OCI-LY7 (cell line): ENCODE data around the gene PSPH. TPM values are rescaled to one million over a fixed set of nuclear protein-coding genes. Genes with fewer than 3 reads are reported as not detected.

ENCODE experiments used
- BruUV-seq: library from RNA; stranded (reverse); fragments of 400-500 nt; replicated peaks from 2 replicates; lab custom pipeline; 2021; lab: Mats Ljungman, UMichigan
- CTCF ChIA-PET: fragments of 300-600 bp; sonication (Branson Sonifier 250); formaldehyde crosslinking; loops from one replicate; lab custom pipeline; 2022; ENCODE audit warnings: antibody characterized with exemption; ENCODE audit not compliant: unreplicated experiment; lab: Charles Lee
- POLR2A ChIA-PET: fragments of 300-600 bp; sonication (Branson Sonifier 250); formaldehyde crosslinking; loops from one replicate; lab custom pipeline; 2022; ENCODE audit warnings: antibody characterized with exemption; lab: Charles Lee
- DNase-seq: peaks from one replicate; pipeline ENCODE4 v3.0.0-alpha.2; 2015; ENCODE audit warnings: low spot score
- H2AFZ ChIP-seq: fragments of 200-600 bp; sonication (generic), shearing (Covaris generic); 2 replicates; pipeline ENCODE4 v1.6.1; 2014; ENCODE audit warnings: mild to moderate bottlenecking, antibody characterized with exemption, low read length, moderate library complexity
- H3K27ac ChIP-seq: fragments of 200-600 bp; sonication (generic); 2 replicates; pipeline ENCODE4 v1.5.1; 2014; ENCODE audit warnings: mixed run types, low read depth, mild to moderate bottlenecking, moderate library complexity, low read length, inconsistent platforms; ENCODE audit not compliant: poor library complexity, severe bottlenecking
- H3K36me3 ChIP-seq: fragments of 200-600 bp; sonication (generic); 2 replicates; pipeline ENCODE4 v1.6.1; 2014; ENCODE audit warnings: mild to moderate bottlenecking, antibody characterized with exemption, low read length, moderate library complexity, mixed read lengths; ENCODE audit not compliant: insufficient read depth
- H3K4me1 ChIP-seq: fragments of 200-600 bp; sonication (generic); 2 replicates; pipeline ENCODE4 v1.5.1; 2014; ENCODE audit warnings: mild to moderate bottlenecking, low read length; ENCODE audit not compliant: insufficient read depth, poor library complexity, severe bottlenecking
- H3K4me2 ChIP-seq: fragments of 200-600 bp; sonication (generic); 2 replicates; pipeline ENCODE4 v1.6.1; 2014; ENCODE audit warnings: mild to moderate bottlenecking, low read length
- H3K4me3 ChIP-seq: fragments of 200-600 bp; sonication (generic); 2 replicates; pipeline ENCODE4 v1.5.1; 2014; ENCODE audit warnings: mild to moderate bottlenecking, low read depth, low read length; ENCODE audit not compliant: poor library complexity, severe bottlenecking
- H3K79me2 ChIP-seq: fragments of 200-600 bp; sonication (generic); 2 replicates; pipeline ENCODE4 v1.6.1; 2016; ENCODE audit warnings: low read depth, mild to moderate bottlenecking, low read length, moderate library complexity, mixed read lengths; ENCODE audit not compliant: insufficient read depth
- H3K9me2 ChIP-seq: fragments of 200-600 bp; sonication (generic); 2 replicates; pipeline ENCODE4 v1.6.1; 2016; ENCODE audit warnings: mild to moderate bottlenecking, low read length, mixed read lengths; ENCODE audit not compliant: insufficient read depth
- H3K9me3 ChIP-seq: fragments of 200-600 bp; sonication (generic); 2 replicates; pipeline ENCODE4 v1.6.1; 2014; ENCODE audit warnings: mild to moderate bottlenecking, mixed run types, low read length, mixed read lengths
- H4K20me1 ChIP-seq: fragments of 200-600 bp; sonication (generic); 2 replicates; pipeline ENCODE4 v1.6.1; 2014; ENCODE audit warnings: mild to moderate bottlenecking, antibody characterized with exemption, low read length, moderate library complexity, mixed read lengths; ENCODE audit not compliant: insufficient read depth
- CTCF ChIP-seq: fragments of 200-600 bp; sonication (generic); conservative IDR thresholded peaks from 2 replicates; pipeline ENCODE4 v1.5.1; 2014; ENCODE audit warnings: mild to moderate bottlenecking, antibody characterized with exemption, low read length, moderate library complexity, mixed read lengths
- EZH2phosphoT487 ChIP-seq: fragments of 200-600 bp; sonication (generic); IDR thresholded peaks from 2 replicates; pipeline ENCODE4 v1.6.1; 2018; ENCODE audit warnings: low read depth, borderline replicate concordance, mild to moderate bottlenecking, mixed run types, antibody characterized with exemption, low read length, moderate library complexity, mixed read lengths
- intact Hi-C: fragments of 100-400 bp; cut with micrococcal nuclease; formaldehyde crosslinking; loops from one replicate; pipeline ENCODE4 v1.10.0; 2022; ENCODE audit not compliant: unreplicated experiment
- total RNA-seq, 2 experiments: library from RNA; depleted of rRNA in 1 of 2; stranded (reverse); fragments of >200 nt in 1 of 2; shearing (Covaris generic) in 1 of 2; gene quantifications; 2 replicates each; pipeline ENCODE4 v1.2.3, GENCODE V29; 2014 to 2022

Gene PSPH
- total RNA-seq, 2 experiments from 2014 or later = 55.3 to 62.9 TPM

DNA sequence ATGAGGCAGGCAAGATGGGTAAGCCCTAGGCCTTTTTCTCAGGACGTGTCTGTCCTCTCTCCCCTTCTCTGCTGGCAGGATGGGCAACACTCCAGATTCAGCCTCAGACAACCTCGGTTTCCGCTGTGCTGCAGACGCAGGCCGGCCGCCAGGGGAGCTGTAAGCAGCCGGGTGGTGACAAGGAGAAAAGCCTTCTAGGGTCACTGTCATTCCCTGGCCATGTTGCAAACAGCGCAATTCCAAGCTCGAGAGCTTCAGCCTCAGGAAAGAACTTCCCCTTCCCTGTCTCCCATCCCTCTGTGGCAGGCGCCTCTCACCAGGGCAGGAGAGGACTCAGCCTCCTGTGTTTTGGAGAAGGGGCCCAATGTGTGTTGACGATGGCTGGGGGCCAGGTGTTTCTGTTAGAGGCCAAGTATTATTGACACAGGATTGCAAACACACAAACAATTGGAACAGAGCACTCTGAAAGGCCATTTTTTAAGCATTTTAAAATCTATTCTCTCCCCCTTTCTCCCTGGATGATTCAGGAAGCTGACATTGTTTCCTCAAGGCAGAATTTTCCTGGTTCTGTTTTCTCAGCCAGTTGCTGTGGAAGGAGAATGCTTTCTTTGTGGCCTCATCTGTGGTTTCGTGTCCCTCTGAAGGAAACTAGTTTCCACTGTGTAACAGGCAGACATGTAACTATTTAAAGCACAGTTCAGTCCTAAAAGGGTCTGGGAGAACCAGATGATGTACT lies 28.4 kb upstream of the PSPH start:
- Histone ChIP-seq H3K27ac (no peak overlapping the region), H3K36me3 (peaks cover 23% of the 10 kb centered on the region), H3K79me2 (no peaks in the 10 kb centered on the region), H3K4me1 (no peaks in the 10 kb centered on the region), H3K9me2 (no peaks in the 10 kb centered on the region), H3K4me2 (no peak overlapping the region), H3K4me3 (no peak overlapping the region), H3K9me3 (no peaks in the 10 kb centered on the region), H4K20me1 (no peaks in the 10 kb centered on the region), H2AFZ (no peak overlapping the region)
- TF ChIP-seq CTCF (no peak), EZH2phosphoT487 (no peak)
- ChIA-PET CTCF (no interaction called here), POLR2A (no interaction called here)
- BruUV-seq = TSS peak; percentile 79
- no peak for DNase-seq
- intact Hi-C loops = no loop called here

DNA sequence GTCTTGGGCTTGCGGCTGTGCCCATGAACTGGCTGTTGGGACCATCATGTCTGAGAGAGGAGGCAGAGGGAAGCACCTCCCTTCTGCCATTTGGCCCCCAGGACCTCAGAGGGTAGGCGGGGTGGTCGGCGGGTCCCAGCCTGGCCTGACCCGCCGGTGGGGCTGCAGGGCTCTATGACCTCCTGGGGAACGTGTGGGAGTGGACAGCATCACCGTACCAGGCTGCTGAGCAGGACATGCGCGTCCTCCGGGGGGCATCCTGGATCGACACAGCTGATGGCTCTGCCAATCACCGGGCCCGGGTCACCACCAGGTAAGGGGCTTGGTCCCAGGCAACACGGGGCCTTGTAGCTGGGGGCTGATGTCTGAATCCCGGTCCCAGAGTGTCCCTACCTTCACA lies 27.0 kb upstream of the PSPH start:
- intact Hi-C loops = no loop called here
- H4K20me1 ChIP-seq = no peaks in the 10 kb centered on the region
- no peaks in the 10 kb centered on the region for H3K9me3 ChIP-seq
- H2AFZ ChIP-seq = no peak overlapping the region
- H3K27ac ChIP-seq = no peak overlapping the region
- no peaks in the 10 kb centered on the region for H3K79me2 ChIP-seq
- DNase-seq = no peak
- no peak overlapping the region for H3K4me3 ChIP-seq
- no TSS peak for BruUV-seq
- no peak overlapping the region for H3K4me2 ChIP-seq
- POLR2A ChIA-PET = interaction anchor here (0.6 to 1.0 kb wide), 2 partner anchors 14 to 127 kb away, joined by 3 to 10 read pairs; partner anchors contain the start of gene SUMF2
- peaks cover 23% of the 10 kb centered on the region for H3K36me3 ChIP-seq
- TF ChIP-seq EZH2phosphoT487 (no peak), CTCF (no peak)
- no peaks in the 10 kb centered on the region for H3K4me1 ChIP-seq
- CTCF ChIA-PET = interaction anchor here (0.6 kb wide), 1 partner anchor 13 kb away, joined by 3 read pairs; no protein-coding TSS in a partner anchor
- no peaks in the 10 kb centered on the region for H3K9me2 ChIP-seq

- Histone ChIP-seq H3K4me3 (no peak overlapping the region), H3K9me2 (no peaks in the 10 kb centered on the region), H3K36me3 (peaks cover 26% of the 10 kb centered on the region), H3K9me3 (no peaks in the 10 kb centered on the region), H3K27ac (no peak overlapping the region), H2AFZ (no peak overlapping the region), H3K4me2 (no peak overlapping the region), H3K79me2 (no peaks in the 10 kb centered on the region), H4K20me1 (no peaks in the 10 kb centered on the region), H3K4me1 (no peaks in the 10 kb centered on the region)
- no TSS peak for BruUV-seq
- intact Hi-C loops = no loop called here
- no peak for DNase-seq
- no peak for TF ChIP-seq EZH2phosphoT487
- TF ChIP-seq CTCF = no peak
- POLR2A ChIA-PET = interaction anchor here (0.6 to 1.0 kb wide), 3 partner anchors 13 to 127 kb away, joined by 3 to 10 read pairs (median 3); partner anchors contain the start of gene SUMF2
- CTCF ChIA-PET = interaction anchor here (0.6 kb wide), 1 partner anchor 12 kb away, joined by 3 read pairs; no protein-coding TSS in a partner anchor
Observed at GRCh38 chr7:56077681-56078080, 26.4 kb upstream of the PSPH start.
